Subcutaneous abdominal adipose tissue (tissue), 5 donors: ENCODE data around the gene VAV3.
"Not testable (repeated sequence)": the region's sequence is repeated elsewhere in the genome, so short reads cannot be mapped to it uniquely, and the experiment has no call there.

ENCODE experiments used
- H3K27ac ChIP-seq: one replicate; pipeline ENCODE4 v1.7.0; 2013; ENCODE audit warnings: low read depth, mild to moderate bottlenecking, inconsistent platforms, low read length, moderate library complexity
- H3K27me3 ChIP-seq, 5 donors: one replicate each; pipeline ENCODE4 v1.7.0; 2013; ENCODE audit warnings: low read length in 5 of 5, inconsistent platforms in 1 of 5; ENCODE audit not compliant: control insufficient read depth in 5 of 5, insufficient read depth in 4 of 5
- H3K36me3 ChIP-seq, 5 donors: one replicate each; pipeline ENCODE4 v1.7.0; 2013; ENCODE audit warnings: low read length in 5 of 5; ENCODE audit not compliant: control insufficient read depth in 5 of 5, insufficient read depth in 5 of 5
- H3K4me1 ChIP-seq, 5 donors: one replicate each; pipeline ENCODE4 v1.7.0; 2013; ENCODE audit warnings: low read length in 5 of 5, mild to moderate bottlenecking in 3 of 5, moderate library complexity in 1 of 5; ENCODE audit not compliant: control insufficient read depth in 5 of 5, insufficient read depth in 5 of 5
- H3K4me3 ChIP-seq, 5 donors: one replicate each; pipeline ENCODE4 v1.7.0; 2013; ENCODE audit warnings: low read length in 5 of 5, low read depth in 1 of 5
- H3K9ac ChIP-seq, 5 donors: one replicate each; pipeline ENCODE4 v1.7.0; 2013; ENCODE audit warnings: low read length in 5 of 5, mild to moderate bottlenecking in 4 of 5, moderate library complexity in 3 of 5
- H3K9me3 ChIP-seq, 5 donors: one replicate each; pipeline ENCODE4 v1.7.0; 2013; ENCODE audit warnings: low read length in 5 of 5; ENCODE audit not compliant: control insufficient read depth in 5 of 5
- donor health status: healthy.
- donor health status: healthy.
- donor health status: healthy.
- donor health status: healthy.
- donor health status: healthy.

The VAV3 gene

DNA sequence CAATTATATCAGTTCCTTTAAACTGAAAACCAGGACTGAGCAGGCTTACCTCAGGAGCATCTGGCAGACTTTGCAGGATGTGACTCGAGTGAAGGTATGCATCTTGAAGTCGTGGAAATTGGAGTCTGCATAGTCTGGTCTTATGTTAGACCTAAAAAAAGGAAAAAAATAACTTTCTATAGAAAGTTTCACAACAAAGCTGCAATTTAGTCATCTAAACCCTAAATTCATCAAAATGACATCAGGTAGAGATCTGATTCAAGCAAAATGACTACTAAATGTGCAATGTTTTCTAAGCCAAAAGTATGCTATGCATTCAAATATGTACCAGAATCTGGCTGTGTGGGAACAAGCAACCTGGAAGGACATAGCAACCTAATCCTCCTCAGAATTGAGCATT lies 260.1 kb downstream of the VAV3 start:
- Histone ChIP-seq H3K9ac (no peak overlapping the region), H3K27me3 (no peaks in the 10 kb centered on the region), H3K9me3 (no peaks in the 10 kb centered on the region), H3K4me3 (no peak overlapping the region), H3K36me3 (peaks cover 0 to 3% (median 0%) of the 10 kb centered on the region in 5 donors), H3K27ac (no peak overlapping the region), H3K4me1 (no peaks in the 10 kb centered on the region)

DNA sequence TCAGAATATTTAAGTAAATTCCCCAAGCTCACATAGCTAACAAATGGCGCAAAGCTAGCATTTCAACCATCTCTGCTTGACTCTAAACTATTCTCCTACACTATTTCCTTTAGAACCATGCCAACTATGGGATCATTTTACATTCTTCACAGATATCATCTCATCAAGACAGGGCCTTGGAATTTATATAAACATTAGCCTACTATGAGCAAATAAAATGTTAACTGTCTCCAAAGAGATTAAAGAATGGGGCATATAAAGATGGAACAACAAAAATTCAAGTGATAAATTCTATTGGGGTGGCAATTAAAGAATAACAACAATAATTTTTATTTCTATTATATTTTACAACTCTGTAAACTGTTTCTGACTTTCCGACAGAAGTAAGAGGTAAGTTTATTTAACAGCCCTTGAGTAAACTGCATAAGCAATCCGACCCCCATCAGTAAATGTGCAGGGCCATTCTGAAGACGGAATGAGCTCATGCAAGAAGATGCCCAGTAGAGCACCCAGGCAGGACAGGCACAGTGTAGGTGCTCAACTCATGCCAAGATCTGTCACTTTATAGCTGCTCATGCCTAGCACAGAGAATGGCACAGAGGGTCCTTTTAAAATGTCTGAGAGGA lies 261.9 kb downstream of the VAV3 start:
- no peaks in the 10 kb centered on the region for H3K4me1 ChIP-seq
- H3K27ac ChIP-seq, result no peak overlapping the region
- H3K27me3 ChIP-seq, result no peaks in the 10 kb centered on the region
- H3K9me3 ChIP-seq, result no peaks in the 10 kb centered on the region
- H3K4me3 ChIP-seq, result no peak overlapping the region
- no peak overlapping the region for H3K9ac ChIP-seq
- H3K36me3 ChIP-seq, result peaks cover 0 to 3% (median 0%) of the 10 kb centered on the region in 5 donors

DNA sequence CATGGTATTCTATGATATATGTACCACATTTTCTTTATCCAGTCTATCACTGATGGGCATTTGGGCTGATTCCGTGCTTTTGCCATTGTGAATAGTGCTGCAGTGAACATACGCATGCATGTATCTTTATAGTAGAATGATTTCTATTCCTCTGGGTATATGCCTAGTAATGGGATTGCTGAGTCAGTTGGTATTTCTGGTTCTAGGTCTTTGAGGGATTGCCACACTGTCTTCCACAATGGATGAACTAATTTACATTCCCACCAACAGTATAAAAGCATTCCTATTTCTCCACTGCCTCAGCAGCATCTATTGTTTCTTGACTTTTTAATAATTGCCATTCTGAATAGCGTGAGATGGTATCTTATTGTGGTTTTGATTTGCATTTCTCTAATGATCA lies 264.3 kb downstream of the VAV3 start:
- H3K4me3 ChIP-seq, H3K4me1 ChIP-seq, H3K27me3 ChIP-seq, H3K27ac ChIP-seq, H3K9me3 ChIP-seq, H3K9ac ChIP-seq, H3K36me3 ChIP-seq: not testable (repeated sequence)

DNA sequence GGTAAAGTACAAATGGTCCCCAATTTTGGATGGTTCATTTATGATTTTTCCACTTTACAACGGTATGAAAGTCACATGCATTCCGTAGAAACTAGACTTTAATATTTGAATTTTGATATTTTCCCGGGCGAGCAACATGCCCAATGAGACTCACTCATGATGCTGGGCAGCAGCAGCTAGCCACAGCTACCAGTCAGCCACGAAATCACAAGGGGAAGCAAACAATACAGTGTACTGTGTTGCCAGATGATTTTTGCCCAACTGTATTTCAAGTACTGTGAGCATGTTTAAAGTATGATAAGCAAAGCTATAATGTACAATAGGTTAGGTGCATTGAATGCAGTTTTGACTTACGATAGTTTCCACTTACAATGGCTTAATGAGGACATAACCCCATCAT lies 266.8 kb downstream of the VAV3 start:
- no peaks in the 10 kb centered on the region for H3K27me3 ChIP-seq
- H3K9ac ChIP-seq, result no peak overlapping the region
- H3K4me1 ChIP-seq, result no peaks in the 10 kb centered on the region
- H3K4me3 ChIP-seq, result no peak overlapping the region
- H3K9me3 ChIP-seq, result no peaks in the 10 kb centered on the region
- no peaks in the 10 kb centered on the region for H3K36me3 ChIP-seq
- H3K27ac ChIP-seq, result no peak overlapping the region

DNA sequence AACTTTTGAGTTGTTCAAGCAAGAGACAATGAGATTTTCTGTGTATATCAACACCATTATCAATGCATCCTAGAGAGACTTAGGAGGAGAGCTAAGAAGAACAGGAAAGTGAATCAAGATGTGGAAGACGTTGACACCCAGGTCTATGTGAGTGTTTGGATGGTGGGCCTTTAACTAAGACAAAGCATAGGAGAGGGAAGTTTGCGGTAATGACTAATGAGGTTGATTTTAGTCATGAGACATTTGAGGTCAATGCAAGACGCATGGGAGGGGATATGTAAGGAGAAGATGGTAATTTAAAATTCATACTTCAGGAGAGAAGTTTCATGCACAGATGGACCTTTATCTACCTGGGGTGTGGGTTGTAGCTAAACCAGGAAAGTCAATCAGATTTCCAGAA lies 269.6 kb downstream of the VAV3 start:
- H3K4me1 ChIP-seq, result no peaks in the 10 kb centered on the region
- no peak overlapping the region for H3K9ac ChIP-seq
- no peak overlapping the region for H3K27ac ChIP-seq
- H3K9me3 ChIP-seq, result no peaks in the 10 kb centered on the region
- no peaks in the 10 kb centered on the region for H3K36me3 ChIP-seq
- H3K4me3 ChIP-seq, result no peak overlapping the region
- H3K27me3 ChIP-seq, result no peaks in the 10 kb centered on the region

DNA sequence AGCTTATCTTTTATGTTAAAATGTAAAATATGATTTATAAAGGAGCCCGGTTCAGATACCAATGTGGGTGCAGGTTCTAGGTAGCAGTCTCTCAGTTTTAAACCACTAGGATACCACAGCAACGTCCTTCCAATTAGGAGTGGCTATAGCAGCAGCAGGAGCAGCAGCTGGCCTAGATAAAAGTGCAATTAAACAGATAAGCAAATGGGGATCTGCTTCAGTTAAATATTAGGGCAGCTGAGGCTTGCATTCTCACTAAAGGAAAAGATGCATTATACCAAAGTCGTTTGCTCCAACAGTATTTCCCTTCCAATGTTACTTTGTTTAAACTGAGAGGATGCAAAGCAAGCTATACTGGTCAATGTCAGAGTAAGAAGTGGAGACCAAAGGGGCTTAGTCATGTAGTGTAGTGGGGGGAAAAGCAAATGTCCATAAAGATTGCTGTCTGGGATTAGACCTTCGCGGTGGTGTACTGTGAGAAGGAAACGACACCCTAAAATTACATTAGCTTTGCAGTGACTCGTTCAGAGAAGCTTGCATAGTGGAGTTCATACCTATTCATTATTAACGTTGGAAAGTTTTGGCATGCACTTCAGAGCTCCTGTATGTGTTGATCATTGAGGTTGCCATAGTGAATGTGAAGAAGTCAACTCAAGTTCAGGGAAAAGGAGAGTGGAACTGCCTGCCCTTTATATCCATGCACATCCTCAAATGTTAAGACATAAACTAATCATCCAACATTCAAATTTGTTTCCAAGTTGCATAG lies 272.2 kb downstream of the VAV3 start:
- Histone ChIP-seq H3K27me3 (no peaks in the 10 kb centered on the region), H3K4me1 (no peaks in the 10 kb centered on the region), H3K27ac (no peak overlapping the region), H3K9ac (no peak overlapping the region), H3K9me3 (no peaks in the 10 kb centered on the region), H3K36me3 (no peaks in the 10 kb centered on the region), H3K4me3 (no peak overlapping the region)

DNA sequence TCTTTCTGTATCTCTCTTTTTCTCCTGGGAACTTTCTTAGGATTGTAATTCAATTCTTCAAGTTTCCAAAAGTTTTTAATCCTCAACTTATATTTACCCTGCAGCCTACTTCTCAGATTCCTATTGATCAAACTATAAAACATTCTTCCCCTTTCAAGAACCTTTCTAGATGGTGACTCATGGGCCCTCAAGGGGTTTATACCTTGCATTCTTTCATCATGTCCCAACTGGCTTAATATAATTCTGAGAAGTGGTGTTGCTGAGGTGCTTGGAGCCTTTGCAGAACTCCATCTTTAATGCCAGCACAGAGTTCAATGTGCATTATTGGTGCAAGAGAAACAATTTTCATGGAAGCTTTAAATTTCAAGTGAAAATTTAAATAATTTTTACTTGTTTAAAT lies 273.4 kb downstream of the VAV3 start:
- Histone ChIP-seq H3K9ac (no peak overlapping the region), H3K9me3 (no peaks in the 10 kb centered on the region), H3K27me3 (no peaks in the 10 kb centered on the region), H3K4me3 (no peak overlapping the region), H3K27ac (no peak overlapping the region), H3K36me3 (no peaks in the 10 kb centered on the region), H3K4me1 (no peaks in the 10 kb centered on the region)

DNA sequence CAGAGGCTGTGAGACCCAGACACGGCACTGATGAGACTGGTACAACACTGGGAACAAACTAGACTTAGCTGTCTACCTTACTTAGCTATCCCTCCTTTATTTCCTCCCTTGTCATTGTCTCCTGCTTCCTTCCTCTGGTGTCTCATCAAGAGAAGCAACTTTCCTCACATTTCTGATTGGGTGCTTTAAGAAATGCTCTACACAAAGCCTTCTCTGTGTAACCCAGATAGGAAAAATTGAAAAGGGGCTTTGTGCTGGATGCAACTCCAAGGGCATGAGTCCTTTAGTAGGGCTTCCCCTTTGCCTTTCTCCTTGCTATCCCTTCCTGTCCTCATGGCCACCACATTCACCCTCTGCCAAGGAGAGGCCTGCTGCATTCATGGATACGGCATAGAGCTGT lies 274.5 kb downstream of the VAV3 start:
- Histone ChIP-seq H3K4me3 (no peak overlapping the region), H3K27me3 (no peaks in the 10 kb centered on the region), H3K4me1 (no peaks in the 10 kb centered on the region), H3K9me3 (no peaks in the 10 kb centered on the region), H3K27ac (no peak overlapping the region), H3K36me3 (no peaks in the 10 kb centered on the region), H3K9ac (no peak overlapping the region)

DNA sequence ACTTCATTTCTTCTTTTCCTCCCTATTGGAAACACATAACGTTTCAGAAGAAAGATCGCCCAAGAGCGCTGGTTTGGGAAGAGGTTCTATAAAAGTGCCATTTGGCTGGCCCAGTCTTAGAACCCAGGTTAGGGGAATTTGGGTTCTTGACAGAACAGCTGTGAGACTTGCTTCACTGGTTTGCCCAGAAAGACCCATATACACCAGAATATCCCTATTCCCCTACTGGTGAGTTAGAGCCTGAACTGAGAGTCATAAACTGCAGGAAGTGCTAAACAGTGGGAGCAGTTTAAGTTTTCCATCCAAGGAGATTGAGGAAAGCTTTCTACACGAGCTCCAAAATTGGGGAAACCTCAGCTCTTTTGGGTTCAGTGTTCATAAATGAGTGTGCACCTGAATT lies 275.2 kb downstream of the VAV3 start:
- no peak overlapping the region for H3K4me3 ChIP-seq
- H3K9me3 ChIP-seq, result no peaks in the 10 kb centered on the region
- no peak overlapping the region for H3K9ac ChIP-seq
- H3K4me1 ChIP-seq, result no peaks in the 10 kb centered on the region
- H3K36me3 ChIP-seq, result no peaks in the 10 kb centered on the region
- no peak overlapping the region for H3K27ac ChIP-seq
- H3K27me3 ChIP-seq, result no peaks in the 10 kb centered on the region

DNA sequence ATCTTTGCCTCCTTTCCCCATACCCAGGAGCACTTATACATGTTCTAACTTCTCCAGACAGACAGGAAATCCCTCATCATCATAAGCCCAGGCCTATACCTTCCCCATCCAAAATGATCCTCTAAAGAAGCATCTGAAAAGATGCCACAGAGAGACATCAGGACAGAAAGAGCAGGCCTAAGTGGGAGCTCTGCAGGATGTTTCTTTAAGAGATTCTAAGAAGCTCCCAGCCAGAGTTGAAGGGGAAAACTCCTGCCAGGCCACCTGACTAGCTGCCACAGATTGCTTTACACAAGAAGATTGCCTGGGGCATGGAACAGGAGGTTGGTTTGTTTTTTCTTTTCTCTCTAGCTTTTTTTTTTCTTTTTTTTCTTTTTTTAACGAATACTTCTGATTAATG lies 275.8 kb downstream of the VAV3 start:
- Histone ChIP-seq H3K4me1 (no peaks in the 10 kb centered on the region), H3K9ac (no peak overlapping the region)

More for the DNA sequence above, 275.8 kb downstream of the VAV3 start:
- H3K36me3 ChIP-seq, result no peaks in the 10 kb centered on the region
- no peak overlapping the region for H3K4me3 ChIP-seq
- H3K27ac ChIP-seq, result no peak overlapping the region
- no peaks in the 10 kb centered on the region for H3K27me3 ChIP-seq
- no peaks in the 10 kb centered on the region for H3K9me3 ChIP-seq
